HCT116 (cell line): ENCODE data around the gene CCDC32.

Experiments used
- SIN3A ChIP-seq: IDR thresholded peaks from 2 replicates; pipeline ENCODE4 v1.6.1; 2012; ENCODE audit warnings: low read depth
- TF ChIP-seq, protein P1 (sequence below): IDR thresholded peaks from 2 replicates; pipeline ENCODE4 v1.6.1; 2012
- TF ChIP-seq, protein P2 (sequence below), 3 experiments: fragments of 200-600 bp in 1 of 3; sonication (generic) in 1 of 3; IDR thresholded peaks in 2 of 3; conservative IDR thresholded peaks in 1 of 3; 2 replicates each; pipeline ENCODE4 v1.5.1; 2012 to 2017; ENCODE audit warnings: low read depth in 2 of 3, low read length in 2 of 3, antibody characterized with exemption in 1 of 3, borderline replicate concordance in 1 of 3, control low read depth in 1 of 3, mild to moderate bottlenecking in 1 of 3, mixed read lengths in 1 of 3, mixed run types in 1 of 3, moderate library complexity in 1 of 3; ENCODE audit not compliant: insufficient read depth in 1 of 3
- TF ChIP-seq, protein P3 (sequence below): IDR thresholded peaks from 2 replicates; pipeline ENCODE4 v1.6.1; 2012; ENCODE audit warnings: low read depth

DNA sequence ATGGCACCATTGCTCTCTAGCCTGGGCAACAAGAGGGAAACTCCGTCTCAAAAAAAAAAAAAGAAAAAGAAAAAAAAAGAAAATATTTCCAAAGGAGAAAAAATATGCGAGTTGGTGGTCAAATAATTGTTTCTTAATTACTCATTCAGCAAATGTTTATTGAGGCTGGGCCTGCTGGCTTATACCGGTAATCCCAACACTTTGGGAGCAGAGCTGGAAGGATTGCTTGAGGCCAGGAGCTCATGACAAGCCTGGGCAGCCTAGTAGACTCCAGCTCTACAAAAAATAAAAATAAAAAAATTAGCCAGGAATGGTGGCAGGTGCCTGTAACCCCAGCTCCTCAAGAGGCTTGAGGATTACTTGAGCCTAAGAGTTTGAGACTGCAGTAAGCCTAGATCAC is 33.3 kb upstream of the CCDC32 start:
- TF ChIP-seq, protein P1, sequence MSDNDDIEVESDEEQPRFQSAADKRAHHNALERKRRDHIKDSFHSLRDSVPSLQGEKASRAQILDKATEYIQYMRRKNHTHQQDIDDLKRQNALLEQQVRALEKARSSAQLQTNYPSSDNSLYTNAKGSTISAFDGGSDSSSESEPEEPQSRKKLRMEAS = no peak
- TF ChIP-seq, protein P2, sequence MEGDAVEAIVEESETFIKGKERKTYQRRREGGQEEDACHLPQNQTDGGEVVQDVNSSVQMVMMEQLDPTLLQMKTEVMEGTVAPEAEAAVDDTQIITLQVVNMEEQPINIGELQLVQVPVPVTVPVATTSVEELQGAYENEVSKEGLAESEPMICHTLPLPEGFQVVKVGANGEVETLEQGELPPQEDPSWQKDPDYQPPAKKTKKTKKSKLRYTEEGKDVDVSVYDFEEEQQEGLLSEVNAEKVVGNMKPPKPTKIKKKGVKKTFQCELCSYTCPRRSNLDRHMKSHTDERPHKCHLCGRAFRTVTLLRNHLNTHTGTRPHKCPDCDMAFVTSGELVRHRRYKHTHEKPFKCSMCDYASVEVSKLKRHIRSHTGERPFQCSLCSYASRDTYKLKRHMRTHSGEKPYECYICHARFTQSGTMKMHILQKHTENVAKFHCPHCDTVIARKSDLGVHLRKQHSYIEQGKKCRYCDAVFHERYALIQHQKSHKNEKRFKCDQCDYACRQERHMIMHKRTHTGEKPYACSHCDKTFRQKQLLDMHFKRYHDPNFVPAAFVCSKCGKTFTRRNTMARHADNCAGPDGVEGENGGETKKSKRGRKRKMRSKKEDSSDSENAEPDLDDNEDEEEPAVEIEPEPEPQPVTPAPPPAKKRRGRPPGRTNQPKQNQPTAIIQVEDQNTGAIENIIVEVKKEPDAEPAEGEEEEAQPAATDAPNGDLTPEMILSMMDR (IDR thresholded peaks at IDR 0.05 in 2 of 3, conservative IDR thresholded peaks at IDR 0.05 in 1 of 3; ENCODE audit: borderline replicate concordance in 1 of 3, insufficient read depth in 1 of 3, low read depth in 2 of 3, low read length in 2 of 3) = no peak
- TF ChIP-seq, protein P3, sequence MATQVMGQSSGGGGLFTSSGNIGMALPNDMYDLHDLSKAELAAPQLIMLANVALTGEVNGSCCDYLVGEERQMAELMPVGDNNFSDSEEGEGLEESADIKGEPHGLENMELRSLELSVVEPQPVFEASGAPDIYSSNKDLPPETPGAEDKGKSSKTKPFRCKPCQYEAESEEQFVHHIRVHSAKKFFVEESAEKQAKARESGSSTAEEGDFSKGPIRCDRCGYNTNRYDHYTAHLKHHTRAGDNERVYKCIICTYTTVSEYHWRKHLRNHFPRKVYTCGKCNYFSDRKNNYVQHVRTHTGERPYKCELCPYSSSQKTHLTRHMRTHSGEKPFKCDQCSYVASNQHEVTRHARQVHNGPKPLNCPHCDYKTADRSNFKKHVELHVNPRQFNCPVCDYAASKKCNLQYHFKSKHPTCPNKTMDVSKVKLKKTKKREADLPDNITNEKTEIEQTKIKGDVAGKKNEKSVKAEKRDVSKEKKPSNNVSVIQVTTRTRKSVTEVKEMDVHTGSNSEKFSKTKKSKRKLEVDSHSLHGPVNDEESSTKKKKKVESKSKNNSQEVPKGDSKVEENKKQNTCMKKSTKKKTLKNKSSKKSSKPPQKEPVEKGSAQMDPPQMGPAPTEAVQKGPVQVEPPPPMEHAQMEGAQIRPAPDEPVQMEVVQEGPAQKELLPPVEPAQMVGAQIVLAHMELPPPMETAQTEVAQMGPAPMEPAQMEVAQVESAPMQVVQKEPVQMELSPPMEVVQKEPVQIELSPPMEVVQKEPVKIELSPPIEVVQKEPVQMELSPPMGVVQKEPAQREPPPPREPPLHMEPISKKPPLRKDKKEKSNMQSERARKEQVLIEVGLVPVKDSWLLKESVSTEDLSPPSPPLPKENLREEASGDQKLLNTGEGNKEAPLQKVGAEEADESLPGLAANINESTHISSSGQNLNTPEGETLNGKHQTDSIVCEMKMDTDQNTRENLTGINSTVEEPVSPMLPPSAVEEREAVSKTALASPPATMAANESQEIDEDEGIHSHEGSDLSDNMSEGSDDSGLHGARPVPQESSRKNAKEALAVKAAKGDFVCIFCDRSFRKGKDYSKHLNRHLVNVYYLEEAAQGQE = no peak
- no peak for TF ChIP-seq SIN3A
